CD14-positive monocyte (primary cell): ENCODE data around the gene PLOD3. TPM values are rescaled to one million over a fixed set of nuclear protein-coding genes. Genes with fewer than 3 reads are reported as not detected.

Source experiments
- DNase-seq, 3 donors: peaks; one replicate each; pipeline ENCODE4 v3.0.0-alpha.2; 2011 to 2022
- H2AFZ ChIP-seq: 2 replicates; pipeline ENCODE4 v1.6.0; 2012; ENCODE audit warnings: mild to moderate bottlenecking, low read depth, low read length, inconsistent platforms; ENCODE audit not compliant: insufficient read depth, poor library complexity, severe bottlenecking
- H3K27ac ChIP-seq, 2 donors: 1 replicate in 1 of 2; 2 replicates in 1 of 2; pipeline ENCODE4 v1.5.1; 2012 to 2013; ENCODE audit warnings: low read length in 2 of 2, control low read depth in 1 of 2, inconsistent platforms in 1 of 2, low read depth in 1 of 2, mild to moderate bottlenecking in 1 of 2
- H3K27me3 ChIP-seq, 2 donors: one replicate each; pipeline versions ENCODE4 v1.6.0 to v1.6.1; 2011 to 2013; ENCODE audit warnings: low read length in 2 of 2; ENCODE audit not compliant: control insufficient read depth in 2 of 2, insufficient read depth in 2 of 2
- H3K36me3 ChIP-seq, 2 donors: replicated peaks in 1 of 2; 1 replicate in 1 of 2; 2 replicates in 1 of 2; pipeline versions ENCODE4 v1.5.1 to v1.6.1; 2012 to 2013; ENCODE audit warnings: low read length in 2 of 2, control low read depth in 1 of 2, inconsistent platforms in 1 of 2, mild to moderate bottlenecking in 1 of 2; ENCODE audit not compliant: insufficient read depth in 2 of 2, control insufficient read depth in 1 of 2
- H3K4me1 ChIP-seq, 2 donors: 1 replicate in 1 of 2; 2 replicates in 1 of 2; pipeline versions ENCODE4 v1.5.1 to v1.6.1; 2012 to 2013; ENCODE audit warnings: low read length in 2 of 2, control low read depth in 1 of 2, inconsistent platforms in 1 of 2, mild to moderate bottlenecking in 1 of 2, moderate library complexity in 1 of 2; ENCODE audit not compliant: insufficient read depth in 2 of 2, control insufficient read depth in 1 of 2
- H3K4me2 ChIP-seq: replicated peaks from 2 replicates; pipeline ENCODE3; 2012; ENCODE audit warnings: low read length, moderate library complexity, mild to moderate bottlenecking; ENCODE audit not compliant: poor library complexity, severe bottlenecking; ENCODE audit errors: extremely low read depth
- H3K4me3 ChIP-seq, 3 experiments: fragments of 200-600 bp in 1 of 3; sonication (generic) in 1 of 3; replicated peaks in 1 of 3; 1 replicate in 2 of 3; 2 replicates in 1 of 3; pipeline ENCODE4 v1.5.1; 2011 to 2013; ENCODE audit warnings: low read length in 3 of 3, mild to moderate bottlenecking in 3 of 3, control low read depth in 2 of 3, low read depth in 2 of 3, inconsistent platforms in 1 of 3, moderate library complexity in 1 of 3
- H3K79me2 ChIP-seq: 2 replicates; pipeline ENCODE4 v1.6.0; 2012; ENCODE audit warnings: mild to moderate bottlenecking, control low read depth, inconsistent platforms, low read length, moderate library complexity; ENCODE audit not compliant: insufficient read depth
- H3K9ac ChIP-seq: 2 replicates; pipeline ENCODE4 v1.6.0; 2017; ENCODE audit warnings: low read length, mild to moderate bottlenecking; ENCODE audit not compliant: insufficient read depth, poor library complexity, severe bottlenecking
- H3K9me3 ChIP-seq, 2 donors: replicated peaks in 1 of 2; 1 replicate in 1 of 2; 2 replicates in 1 of 2; pipeline versions ENCODE4 v1.5.1 to v1.6.1; 2012 to 2013; ENCODE audit warnings: low read length in 2 of 2, control low read depth in 1 of 2; ENCODE audit not compliant: control insufficient read depth in 1 of 2, insufficient read depth in 1 of 2
- H4K20me1 ChIP-seq: 2 replicates; pipeline ENCODE4 v1.6.0; 2012; ENCODE audit warnings: mild to moderate bottlenecking, low read length, control low read depth, moderate library complexity; ENCODE audit not compliant: insufficient read depth
- H3K27ac Mint-ChIP-seq, 7 donors: one replicate each; pipeline ENCODE4 v1.8.0; 2020; ENCODE audit warnings: mild to moderate bottlenecking in 7 of 7, mixed read lengths in 7 of 7, moderate library complexity in 6 of 7, inconsistent platforms in 2 of 7
- H3K27me3 Mint-ChIP-seq, 3 donors: one replicate each; pipeline ENCODE4 v1.8.0; 2021 to 2022; ENCODE audit warnings: low read depth in 3 of 3, mild to moderate bottlenecking in 3 of 3, mixed read lengths in 3 of 3, moderate library complexity in 3 of 3, inconsistent platforms in 1 of 3
- H3K36me3 Mint-ChIP-seq, 2 donors: one replicate each; pipeline ENCODE4 v1.8.0; 2020; ENCODE audit warnings: mixed read lengths in 2 of 2, inconsistent platforms in 1 of 2, mild to moderate bottlenecking in 1 of 2
- H3K4me1 Mint-ChIP-seq: one replicate; pipeline ENCODE4 v1.8.0; 2020; ENCODE audit warnings: mild to moderate bottlenecking, mixed read lengths
- H3K4me3 Mint-ChIP-seq, 2 donors: one replicate each; pipeline ENCODE4 v1.8.0; 2020; ENCODE audit warnings: mild to moderate bottlenecking in 2 of 2, mixed read lengths in 2 of 2, moderate library complexity in 1 of 2
- H3K9me3 Mint-ChIP-seq, 7 donors: one replicate each; pipeline ENCODE4 v1.8.0; 2020 to 2022; ENCODE audit warnings: mixed read lengths in 7 of 7, mild to moderate bottlenecking in 6 of 7, moderate library complexity in 6 of 7, inconsistent platforms in 2 of 7
- CTCF ChIP-seq: fragments of 200-600 bp; IDR thresholded peaks from one replicate; pipeline ENCODE4 v1.8.0; 2022; ENCODE audit warnings: antibody characterized with exemption, mild to moderate bottlenecking
- WGBS: methylation state at CpG from one replicate; pipeline ENCODE4 v1.1.5; 2013; ENCODE audit warnings: missing lambda C conversion rate; ENCODE audit not compliant: insufficient coverage; 5-methylcytosine and 5-hydroxymethylcytosine counted together
- intact Hi-C, 2 donors: fragments of 100-400 bp; cut with micrococcal nuclease; formaldehyde crosslinking; loops; one replicate each; pipeline versions ENCODE4 v1.15.0 to v1.15.1; 2023
- polyA plus RNA-seq, 3 donors: library from polyadenylated mRNA; depleted of rRNA in 1 of 3; unstranded in 2 of 3; stranded (reverse) in 1 of 3; fragments of 300-500 nt in 2 of 3; fragments of >200 nt in 1 of 3; fragmentation: Illumina TruSeq in 2 of 3; gene quantifications; 1 replicate in 2 of 3; 2 replicates in 1 of 3; pipeline ENCODE4 v1.2.3, GENCODE V29; 2012 to 2021

Gene PLOD3
- polyA plus RNA-seq, 3 donors = 26.9 to 70.1 (median 28.1) TPM

- Mint-ChIP-seq H3K27me3 (peaks cover 9 to 26% (median 18%) of the 10 kb centered on the region in 3 donors), H3K4me3 (peak overlapping the region; percentile 65 to 70)
These were observed 24.3 kb upstream of the PLOD3 start for GRCh38 chr7:101241443-101242349.

More at GRCh38 chr7:101241443-101242349, 24.3 kb upstream of the PLOD3 start:
- H3K9me3 Mint-ChIP-seq = peaks cover 0 to 3% (median 0%) of the 10 kb centered on the region in 7 donors
- Histone ChIP-seq H3K36me3 (peaks cover 15 to 28% of the 10 kb centered on the region in 2 donors), H3K27ac (peak overlapping the region in 1 of 2 donors; percentile 9), H3K4me3 (peak overlapping the region in 1 of 3 experiments; percentile 14), H3K79me2 (peaks cover 35% of the 10 kb centered on the region), H4K20me1 (peaks cover 81% of the 10 kb centered on the region), H3K4me1 (peaks cover 53 to 62% of the 10 kb centered on the region in 2 donors), H2AFZ (no peak overlapping the region), H3K9me3 (no peaks in the 10 kb centered on the region), H3K27me3 (peaks cover 0 to 22% of the 10 kb centered on the region in 2 donors), H3K4me2 (peak overlapping the region; percentile 19), H3K9ac (no peak overlapping the region)
- peak overlapping the region in 6 of 7 donors; percentile 54 to 81 (median 74) for H3K27ac Mint-ChIP-seq
- DNase-seq = peak in 2 of 3 donors; percentile 30 to 44
- H3K4me1 Mint-ChIP-seq = peaks cover 55% of the 10 kb centered on the region
- intact Hi-C loops = loop anchor here (2.0 to 10.0 kb wide), 3 partner anchors 23 to 657 kb away; partner anchors contain the start of genes FBXO24 (in 1 of the 2), LRCH4 (in 1 of the 2) and ZNHIT1 (in 1 of the 2)
- TF ChIP-seq CTCF = no peak
- peaks cover 39 to 48% of the 10 kb centered on the region in 2 donors for H3K36me3 Mint-ChIP-seq
- 9% methylated on average over 13 of the region's 16 CpGs for WGBS
